H1 (cell line): ENCODE results near the gene RAB39A. TPM values are rescaled to one million over a fixed set of nuclear protein-coding genes. Genes with fewer than 3 reads are reported as not detected.

Source experiments
- CTCF ChIA-PET: fragments of 300-600 bp; sonication (Branson Sonifier 250); formaldehyde crosslinking; loops from one replicate; lab custom pipeline; 2021; ENCODE audit not compliant: partially characterized antibody; lab: Charles Lee
- POLR2A ChIA-PET: fragments of 300-600 bp; sonication (Branson Sonifier 250); formaldehyde crosslinking; loops from one replicate; lab custom pipeline; 2021; ENCODE audit warnings: inconsistent platforms; ENCODE audit not compliant: partially characterized antibody; lab: Charles Lee
- DNase-seq, 2 experiments: peaks; one replicate each; pipeline versions ENCODE4 v3.0.0 to v3.0.0-alpha.2; 2010 to 2022; ENCODE audit warnings: low spot score in 2 of 2, low read depth in 1 of 2, mixed read lengths in 1 of 2
- FAIRE-seq: peaks from 2 replicates; lab custom pipeline; 2011; peaks lifted over from hg19 to GRCh38; lab: Jason Lieb, UNC
- H2AFZ ChIP-seq: 2 replicates; pipeline ENCODE4 v1.8.1; 2012; ENCODE audit warnings: low read length, inconsistent platforms
- H2AK5ac ChIP-seq: 2 replicates; pipeline ENCODE4 v1.6.1; 2013; ENCODE audit warnings: low read depth, low read length
- H2BK120ac ChIP-seq: replicated peaks from 2 replicates; pipeline ENCODE3; 2013; ENCODE audit warnings: low read depth, low read length, inconsistent platforms
- H2BK12ac ChIP-seq: 2 replicates; pipeline ENCODE4 v1.6.1; 2013; ENCODE audit warnings: low read depth, low read length
- H2BK15ac ChIP-seq: 2 replicates; pipeline ENCODE4 v1.6.1; 2013; ENCODE audit warnings: low read length
- H2BK20ac ChIP-seq: 2 replicates; pipeline ENCODE4 v1.6.1; 2013; ENCODE audit warnings: low read length
- H2BK5ac ChIP-seq: 2 replicates; pipeline ENCODE4 v1.6.1; 2013; ENCODE audit warnings: low read depth, low read length
- H3K14ac ChIP-seq: 2 replicates; pipeline ENCODE4 v1.6.1; 2013; ENCODE audit warnings: inconsistent platforms; ENCODE audit not compliant: insufficient read length
- H3K18ac ChIP-seq: 2 replicates; pipeline ENCODE4 v1.6.1; 2013; ENCODE audit warnings: low read length; ENCODE audit errors: extremely low read depth
- H3K23ac ChIP-seq: 2 replicates; pipeline ENCODE4 v1.6.1; 2013; ENCODE audit warnings: inconsistent platforms; ENCODE audit not compliant: insufficient read length
- H3K23me2 ChIP-seq: 2 replicates; pipeline ENCODE4 v1.6.1; 2013; ENCODE audit warnings: low read depth, low read length
- H3K27ac ChIP-seq: 2 replicates; pipeline ENCODE4 v1.6.1; 2011; ENCODE audit warnings: low read depth, low read length, inconsistent platforms
- H3K27me3 ChIP-seq, 4 experiments: replicated peaks in 1 of 4; 1 replicate in 1 of 4; 2 replicates in 3 of 4; pipeline versions ENCODE4 v1.6.1 to v1.8.1; 2011 to 2013; ENCODE audit warnings: low read length in 3 of 4, mild to moderate bottlenecking in 3 of 4, inconsistent platforms in 2 of 4, mixed read lengths in 2 of 4, moderate library complexity in 1 of 4; ENCODE audit not compliant: control insufficient read depth in 3 of 4, insufficient read depth in 3 of 4; ENCODE audit errors: extremely low read depth in 1 of 4
- H3K36me3 ChIP-seq, 4 experiments: 2 replicates each; pipeline versions ENCODE4 v1.6.1 to v1.8.1; 2011 to 2013; ENCODE audit warnings: mild to moderate bottlenecking in 4 of 4, low read length in 3 of 4, moderate library complexity in 2 of 4, control low read depth in 1 of 4, inconsistent platforms in 1 of 4; ENCODE audit not compliant: insufficient read depth in 4 of 4, control insufficient read depth in 2 of 4
- H3K4ac ChIP-seq: replicated peaks from 2 replicates; pipeline ENCODE3; 2013; ENCODE audit warnings: low read length, low read depth, mixed read lengths, inconsistent platforms; ENCODE audit not compliant: insufficient read length
- H3K4me1 ChIP-seq, 4 experiments: replicated peaks in 1 of 4; 1 replicate in 1 of 4; 2 replicates in 3 of 4; pipeline versions ENCODE4 v1.6.1 to v1.8.1; 2011 to 2013; ENCODE audit warnings: low read length in 3 of 4, inconsistent platforms in 2 of 4, mixed read lengths in 1 of 4; ENCODE audit not compliant: insufficient read depth in 4 of 4, control insufficient read depth in 3 of 4
- H3K4me2 ChIP-seq, 2 experiments: 2 replicates each; pipeline versions ENCODE4 v1.6.1 to v1.8.1; 2011 to 2013; ENCODE audit warnings: low read depth in 2 of 2, low read length in 2 of 2, control low read depth in 1 of 2, inconsistent platforms in 1 of 2, mild to moderate bottlenecking in 1 of 2; ENCODE audit not compliant: insufficient read depth in 1 of 2
- H3K4me3 ChIP-seq, 4 experiments: fragments of 200-600, 300-600 bp in 1 of 4; sonication (generic), shearing (Covaris generic), sonication (Bioruptor Twin) in 1 of 4; 2 replicates each; pipeline versions ENCODE4 v1.5.1 to v1.8.1; 2011 to 2016; ENCODE audit warnings: low read length in 4 of 4, low read depth in 3 of 4, control low read depth in 2 of 4, inconsistent platforms in 2 of 4, mild to moderate bottlenecking in 2 of 4, mixed read lengths in 1 of 4, moderate library complexity in 1 of 4; ENCODE audit not compliant: insufficient read depth in 2 of 4; ENCODE audit errors: extremely low read depth in 1 of 4
- H3K56ac ChIP-seq: replicated peaks from 2 replicates; pipeline ENCODE3; 2013; ENCODE audit warnings: low read depth, mild to moderate bottlenecking, mixed read lengths, low read length, inconsistent platforms; ENCODE audit not compliant: insufficient read length
- H3K79me1 ChIP-seq: 2 replicates; pipeline ENCODE4 v1.6.1; 2013; ENCODE audit warnings: low read depth, low read length, control low read depth
- H3K79me2 ChIP-seq, 2 experiments: 2 replicates each; pipeline versions ENCODE4 v1.6.1 to v1.8.1; 2012 to 2013; ENCODE audit warnings: low read length in 2 of 2, mild to moderate bottlenecking in 2 of 2, inconsistent platforms in 1 of 2; ENCODE audit not compliant: insufficient read depth in 2 of 2, control insufficient read depth in 1 of 2
- H3K9ac ChIP-seq, 4 experiments: replicated peaks in 1 of 4; 1 replicate in 1 of 4; 2 replicates in 3 of 4; pipeline versions ENCODE4 v1.6.1 to v1.8.1; 2011 to 2013; ENCODE audit warnings: low read depth in 3 of 4, low read length in 3 of 4, control low read depth in 2 of 4, mild to moderate bottlenecking in 2 of 4, moderate library complexity in 2 of 4, inconsistent platforms in 1 of 4; ENCODE audit errors: extremely low read depth in 1 of 4
- H3K9me3 ChIP-seq, 2 experiments: 2 replicates each; pipeline versions ENCODE4 v1.6.1 to v1.8.1; 2012 to 2013; ENCODE audit warnings: mild to moderate bottlenecking in 2 of 2, moderate library complexity in 2 of 2, control low read depth in 1 of 2, inconsistent platforms in 1 of 2, low read depth in 1 of 2, low read length in 1 of 2, mixed read lengths in 1 of 2; ENCODE audit not compliant: insufficient read depth in 2 of 2
- H4K20me1 ChIP-seq, 2 experiments: replicated peaks in 1 of 2; 2 replicates each; pipeline versions ENCODE3 to v1.8.1; 2011 to 2013; ENCODE audit warnings: inconsistent platforms in 2 of 2, low read length in 2 of 2, mild to moderate bottlenecking in 1 of 2; ENCODE audit not compliant: insufficient read depth in 2 of 2, control insufficient read depth in 1 of 2
- H4K5ac ChIP-seq: 2 replicates; pipeline ENCODE4 v1.6.1; 2013; ENCODE audit warnings: low read length, low read depth, mixed read lengths, inconsistent platforms; ENCODE audit not compliant: insufficient read length
- H4K8ac ChIP-seq: 2 replicates; pipeline ENCODE4 v1.8.0; 2013; ENCODE audit warnings: mild to moderate bottlenecking, moderate library complexity, low read length, inconsistent platforms; ENCODE audit not compliant: insufficient read depth; ENCODE audit errors: extremely low read depth
- H4K91ac ChIP-seq: replicated peaks from 2 replicates; pipeline ENCODE3; 2013; ENCODE audit warnings: low read length, mixed read lengths, inconsistent platforms; ENCODE audit not compliant: insufficient read length
- BRCA1 ChIP-seq: IDR thresholded peaks from 2 replicates; pipeline ENCODE4 v1.6.1; 2012; ENCODE audit warnings: low read depth, low read length, improper control_type of control experiment
- CHD1 ChIP-seq: IDR thresholded peaks from 2 replicates; pipeline ENCODE4 v1.6.1; 2012; ENCODE audit warnings: low read depth, low read length, improper control_type of control experiment
- NANOG ChIP-seq: IDR thresholded peaks from 2 replicates; pipeline ENCODE4 v1.6.1; 2011; ENCODE audit warnings: low read length, low read depth, mild to moderate bottlenecking, inconsistent platforms; ENCODE audit not compliant: insufficient read depth, poor library complexity, severe bottlenecking
- NRF1 ChIP-seq: IDR thresholded peaks from 2 replicates; pipeline ENCODE4 v1.6.1; 2011; ENCODE audit warnings: mild to moderate bottlenecking, low read depth, low read length, improper control_type of control experiment
- PHF8 ChIP-seq: fragments of 200-600 bp; sonication (generic); conservative IDR thresholded peaks from 2 replicates; pipeline ENCODE4 v1.7.1; 2012; ENCODE audit warnings: low read depth, mild to moderate bottlenecking, inconsistent platforms, low read length, moderate library complexity
- POU5F1 ChIP-seq: IDR thresholded peaks from 2 replicates; pipeline ENCODE4 v1.6.1; 2011; ENCODE audit warnings: low read depth, mild to moderate bottlenecking, low read length, moderate library complexity
- RFX5 ChIP-seq: IDR thresholded peaks from 2 replicates; pipeline ENCODE4 v1.6.1; 2011; ENCODE audit warnings: low read depth, low read length, improper control_type of control experiment, borderline replicate concordance
- RXRA ChIP-seq: IDR thresholded peaks from 2 replicates; pipeline ENCODE4 v1.6.1; 2011; ENCODE audit warnings: low read depth, mild to moderate bottlenecking, low read length, moderate library complexity; ENCODE audit not compliant: insufficient read depth
- SIRT6 ChIP-seq: IDR thresholded peaks from one replicate; pipeline ENCODE4 v1.7.1; 2012; ENCODE audit warnings: low read length, inconsistent platforms
- SP1 ChIP-seq: IDR thresholded peaks from 2 replicates; pipeline ENCODE4 v1.6.1; 2011; ENCODE audit warnings: low read depth, low read length
- SP4 ChIP-seq: IDR thresholded peaks from 2 replicates; pipeline ENCODE4 v1.6.1; 2012; ENCODE audit warnings: low read length, inconsistent platforms
- TCF12 ChIP-seq: IDR thresholded peaks from 2 replicates; pipeline ENCODE4 v1.6.1; 2011; ENCODE audit warnings: low read depth, mild to moderate bottlenecking, low read length
- YY1 ChIP-seq: IDR thresholded peaks from 2 replicates; pipeline ENCODE4 v1.6.1; 2011; ENCODE audit warnings: low read depth, mild to moderate bottlenecking, low read length
- WGBS, 2 experiments: shearing (Covaris generic) in 1 of 2; methylation state at CpG; one replicate each; pipeline versions ENCODE4 v1.1.6 to v1.1.7; 2013 to 2015; ENCODE audit warnings: low lambda C conversion rate in 2 of 2, mixed read lengths in 2 of 2, inconsistent platforms in 1 of 2, low coverage in 1 of 2, missing lambda C conversion rate in 1 of 2; ENCODE audit not compliant: insufficient replicate concordance in 2 of 2, insufficient coverage in 1 of 2, insufficient read length in 1 of 2; ENCODE audit errors: extremely low coverage in 1 of 2, missing lambda C conversion rate in 1 of 2; 5-methylcytosine and 5-hydroxymethylcytosine counted together
- polyA plus RNA-seq, 7 experiments: library from polyadenylated mRNA; depleted of rRNA in 3 of 7; stranded (reverse) in 5 of 7; unstranded in 2 of 7; fragments of >200 nt in 5 of 7; fragments of 200-250 nt in 2 of 7; gene quantifications; 1 replicate in 5 of 7; 2 replicates in 1 of 7; 4 replicates in 1 of 7; pipeline versions ENCODE4 v1.2.1 to v1.2.3, GENCODE V29; 2011 to 2013; ENCODE audit warnings: missing spikeins in 2 of 7, mixed read lengths in 2 of 7
- total RNA-seq: library from RNA; stranded (reverse); fragmentation: NEBNext Ultra II Directional; extraction: Animal tissue kit (Norgen Biotek cat#: 25700); gene quantifications from 2 replicates; pipeline ENCODE4 v1.2.1, GENCODE V29; 2021
- TF ChIP-seq, protein P1 (sequence below): IDR thresholded peaks from 2 replicates; pipeline ENCODE4 v1.6.1; 2011; ENCODE audit warnings: low read depth, mild to moderate bottlenecking, low read length; ENCODE audit not compliant: insufficient read depth

Gene RAB39A
- total and polyA plus RNA-seq, 2 of the 8 experiments (the other 6 are each of a cell fraction or from before 2014, with no cell fraction given) = 7.1 to 19.1 TPM

DNA sequence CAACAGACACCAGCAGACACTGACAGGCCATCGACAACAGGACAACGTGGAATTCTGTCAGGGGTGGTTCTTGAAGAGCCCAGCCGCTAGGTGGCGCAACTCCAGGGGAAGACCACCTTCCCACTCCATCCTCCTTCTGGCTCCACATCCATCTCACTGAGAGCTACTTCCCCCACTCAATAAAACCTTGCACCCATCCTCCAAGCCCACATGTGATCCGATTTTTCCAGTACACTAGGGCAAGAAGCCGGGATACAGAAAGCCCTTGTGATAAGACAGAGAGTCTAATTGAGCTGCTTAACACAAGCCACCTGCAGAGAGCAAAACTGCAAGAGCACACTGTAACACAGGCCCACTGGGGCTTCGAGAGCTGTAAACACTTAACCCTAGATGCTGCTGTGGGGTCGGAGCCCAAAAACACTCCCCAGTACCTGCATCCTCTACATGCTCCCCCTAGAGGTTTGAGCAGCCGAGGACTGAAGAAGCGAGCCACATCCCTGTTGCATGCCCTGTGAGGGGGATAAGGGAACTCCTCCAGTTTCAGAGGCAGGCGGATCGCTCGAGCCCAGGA lies 11.5 kb upstream of the RAB39A start:
- Histone ChIP-seq H2BK20ac (no peak overlapping the region), H4K8ac (no peak overlapping the region), H3K23ac (no peak overlapping the region), H2BK15ac (no peak overlapping the region), H3K23me2 (no peaks in the 10 kb centered on the region), H3K9me3 (peaks cover 0 to 5% of the 10 kb centered on the region in 2 experiments; a peak in 1 of 4 replicates), H3K4me3 (no peak overlapping the region), H2AK5ac (no peak overlapping the region), H3K4me1 (no peaks in the 10 kb centered on the region), H3K18ac (no peak overlapping the region), H3K56ac (no peak overlapping the region), H3K4me2 (no peak overlapping the region), H2BK120ac (no peak overlapping the region), H4K5ac (no peak overlapping the region), H4K91ac (no peak overlapping the region), H2BK12ac (no peak overlapping the region), H3K36me3 (no peaks in the 10 kb centered on the region), H3K9ac (no peak overlapping the region), H3K14ac (no peak overlapping the region), H3K27me3 (no peaks in the 10 kb centered on the region), H2BK5ac (no peak overlapping the region), H3K27ac (no peak overlapping the region), H3K79me2 (no peaks in the 10 kb centered on the region), H3K79me1 (no peaks in the 10 kb centered on the region), H3K4ac (no peak overlapping the region), H4K20me1 (no peaks in the 10 kb centered on the region), H2AFZ (no peak overlapping the region)
- TF ChIP-seq RXRA (no peak), NANOG (no peak), CHD1 (no peak), NRF1 (no peak), YY1 (no peak), PHF8 (no peak), POU5F1 (no peak), TCF12 (no peak), RFX5 (no peak), SP4 (no peak), SIRT6 (no peak), BRCA1 (no peak), SP1 (no peak)
- TF ChIP-seq, protein P1, sequence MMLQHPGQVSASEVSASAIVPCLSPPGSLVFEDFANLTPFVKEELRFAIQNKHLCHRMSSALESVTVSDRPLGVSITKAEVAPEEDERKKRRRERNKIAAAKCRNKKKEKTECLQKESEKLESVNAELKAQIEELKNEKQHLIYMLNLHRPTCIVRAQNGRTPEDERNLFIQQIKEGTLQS = no peak
- WGBS, 2 experiments = no CpG with 5 or more reads among the region's 13 CpGs
- FAIRE-seq (no peak), DNase-seq (no peak)
- POLR2A ChIA-PET = no interaction called here
- CTCF ChIA-PET = no interaction called here
